Measurements from ENCODE around the gene DPH7. TPM values are rescaled to one million over a fixed set of nuclear protein-coding genes. Genes with fewer than 3 reads are reported as not detected.
"Not testable (repeated sequence)": the region's sequence is repeated elsewhere in the genome, so short reads cannot be mapped to it uniquely, and the experiment has no call there.

The DPH7 gene
- total RNA-seq, 1 experiment from 2014 or later: 54.4 TPM

- H3K27me3 ChIP-seq (ENCODE audit: insufficient read depth, low read length); H3K9ac ChIP-seq (ENCODE audit: low read length); H3K79me2 ChIP-seq (ENCODE audit: insufficient read depth, low read length); H2AFZ ChIP-seq (ENCODE audit: low read depth, low read length, poor library complexity, severe bottlenecking); BruUV-seq (replicated peaks); DNase-seq (ENCODE audit: low read depth, low spot score); H4K20me1 ChIP-seq (ENCODE audit: insufficient read depth); intact Hi-C loops (cut with micrococcal nuclease); H3K9me2 ChIP-seq (ENCODE audit: insufficient read depth); ATAC-seq; POLR2A ChIA-PET; H3K4me3 ChIP-seq (replicated peaks in 1 of 2; ENCODE audit: low read depth in 1 of 2, low read length in 2 of 2); H3K4me2 ChIP-seq (ENCODE audit: low read length); H3K36me3 ChIP-seq (ENCODE audit: control insufficient read depth in 1 of 2, insufficient read depth in 2 of 2, low read length in 2 of 2); H3K27ac ChIP-seq (ENCODE audit: low read depth, low read length); H3K9me3 ChIP-seq (ENCODE audit: control insufficient read depth in 1 of 2, insufficient read depth in 1 of 2, low read depth in 1 of 2, low read length in 2 of 2); RAD21 ChIA-PET (ENCODE audit: low non-redundant PET in 1 of 2, low total read pairs in 2 of 2, uncharacterized antibody in 2 of 2, unreplicated experiment in 2 of 2); CTCF ChIA-PET: not testable (repeated sequence)
- H3K4me1 ChIP-seq (ENCODE audit: control insufficient read depth in 1 of 2, insufficient read depth in 2 of 2, low read length in 2 of 2): peaks cover 6 to 10% of the 10 kb centered on the region in 2 experiments; a peak in 3 of 4 replicates
These were observed 42.1 kb downstream of the DPH7 start for GRCh38 chr9:137536594-137537131.

GRCh38 chr9:137535120-137535428, 43.7 kb downstream of the DPH7 start:
- no peaks in the 10 kb centered on the region for H3K27me3 ChIP-seq (ENCODE audit: insufficient read depth, low read length)
- H3K9me2 ChIP-seq (ENCODE audit: insufficient read depth): no peaks in the 10 kb centered on the region
- BruUV-seq (replicated peaks): no TSS peak
- TF ChIP-seq SIN3A (IDR thresholded peaks at IDR 0.05; ENCODE audit: low read depth): no peak
- TF ChIP-seq MAX (IDR thresholded peaks at IDR 0.05): no peak
- TF ChIP-seq REST (IDR thresholded peaks at IDR 0.05; ENCODE audit: low read depth): no peak
- 0 out of 2 replicates have a peak, but pooled peaks have one; percentile 4 for TF ChIP-seq CBX3 (IDR thresholded peaks at IDR 0.05; ENCODE audit: low read depth)
- peak overlapping the region; percentile 41; the same call in 1 of the 2 replicates for H3K4me2 ChIP-seq (ENCODE audit: low read length)
- RAD21 ChIA-PET (ENCODE audit: low non-redundant PET in 1 of 2, low total read pairs in 2 of 2, uncharacterized antibody in 2 of 2, unreplicated experiment in 2 of 2): no interaction called here
- H3K9me3 ChIP-seq (ENCODE audit: control insufficient read depth in 1 of 2, insufficient read depth in 1 of 2, low read depth in 1 of 2, low read length in 2 of 2): no peaks in the 10 kb centered on the region
- ATAC-seq: no peak
- CTCF ChIA-PET: interaction anchor here (0.6 to 1.4 kb wide), 12 partner anchors 9 to 384 kb away, joined by 3 to 8 read pairs (median 4); partner anchors contain the start of genes EXD3, MRPL41, NOXA1 and NRARP
- H3K36me3 ChIP-seq (ENCODE audit: control insufficient read depth in 1 of 2, insufficient read depth in 2 of 2, low read length in 2 of 2): no peaks in the 10 kb centered on the region
- no peak for DNase-seq (ENCODE audit: low read depth, low spot score)
- H2AFZ ChIP-seq (ENCODE audit: low read depth, low read length, poor library complexity, severe bottlenecking): peak overlapping the region; percentile 88
- H3K4me3 ChIP-seq (replicated peaks in 1 of 2; ENCODE audit: low read depth in 1 of 2, low read length in 2 of 2): no peak overlapping the region
- H3K9ac ChIP-seq (ENCODE audit: low read length): 0 out of 2 replicates have a peak overlapping the region, but pooled peaks have one; percentile 34
- no peaks in the 10 kb centered on the region for H4K20me1 ChIP-seq (ENCODE audit: insufficient read depth)
- POLR2A ChIA-PET: interaction anchor here (1.1 kb wide), 1 partner anchor 248 kb away, joined by 4 read pairs; no protein-coding TSS in a partner anchor
- intact Hi-C loops (cut with micrococcal nuclease): no loop called here
- peaks cover 6 to 10% of the 10 kb centered on the region in 2 experiments; a peak in 3 of 4 replicates for H3K4me1 ChIP-seq (ENCODE audit: control insufficient read depth in 1 of 2, insufficient read depth in 2 of 2, low read length in 2 of 2)
- H3K27ac ChIP-seq (ENCODE audit: low read depth, low read length): peak overlapping the region; percentile 13; the same call in 1 of the 2 replicates
- no peaks in the 10 kb centered on the region for H3K79me2 ChIP-seq (ENCODE audit: insufficient read depth, low read length)

Data from HCT116 (cell line).